IMR-90 (cell line): ENCODE results near the gene SEMA3G. TPM values are rescaled to one million over a fixed set of nuclear protein-coding genes. Genes with fewer than 3 reads are reported as not detected.

Source experiments
- ATAC-seq: fragments of 200-7000 bp; cut with Tn5 transposase; 2 replicates; pipeline ENCODE4 v1.9.1; 2020; ENCODE audit warnings: low read depth, mild to moderate bottlenecking, moderate library complexity
- BruUV-seq: library from RNA; stranded (reverse); fragments of 400-500 nt; replicated peaks from 2 replicates; lab custom pipeline; 2021; lab: Mats Ljungman, UMichigan
- CTCF ChIA-PET: fragments of 300-600 bp; formaldehyde crosslinking; extraction: SDS; loops from one replicate; lab custom pipeline; 2021; ENCODE audit warnings: antibody characterized with exemption; lab: Yijun Ruan, JAX
- POLR2A ChIA-PET: fragments of 300-600 bp; sonication (Branson Sonifier 250); formaldehyde crosslinking; loops from one replicate; lab custom pipeline; 2022; ENCODE audit warnings: antibody characterized with exemption; ENCODE audit not compliant: unreplicated experiment; lab: Charles Lee
- DNase-seq: peaks from one replicate; pipeline ENCODE4 v3.0.0; 2013
- H2AFZ ChIP-seq: replicated peaks from 2 replicates; pipeline ENCODE3; 2013; ENCODE audit warnings: low read length, mild to moderate bottlenecking; ENCODE audit not compliant: poor library complexity
- H2AK5ac ChIP-seq: 2 replicates; pipeline ENCODE4 v1.6.1; 2013; ENCODE audit warnings: low read depth, low read length, inconsistent platforms
- H2AK9ac ChIP-seq: replicated peaks from 2 replicates; pipeline ENCODE3; 2013; ENCODE audit warnings: mild to moderate bottlenecking, low read depth, low read length, moderate library complexity; ENCODE audit not compliant: poor library complexity
- H2BK120ac ChIP-seq: 2 replicates; pipeline ENCODE4 v1.6.1; 2013; ENCODE audit warnings: low read depth, low read length, inconsistent platforms
- H2BK15ac ChIP-seq: 3 replicates; pipeline ENCODE4 v1.6.1; 2013; ENCODE audit warnings: low read depth, low read length, inconsistent platforms
- H2BK20ac ChIP-seq: 2 replicates; pipeline ENCODE4 v1.6.1; 2013; ENCODE audit warnings: low read depth, mild to moderate bottlenecking, inconsistent platforms, low read length, moderate library complexity
- H2BK5ac ChIP-seq: 2 replicates; pipeline ENCODE4 v1.6.1; 2013; ENCODE audit warnings: mild to moderate bottlenecking, low read depth, low read length, inconsistent platforms; ENCODE audit not compliant: poor library complexity, severe bottlenecking
- H3K14ac ChIP-seq: replicated peaks from 2 replicates; pipeline ENCODE4 v1.6.1; 2013; ENCODE audit warnings: low read depth, low read length, inconsistent platforms
- H3K18ac ChIP-seq: 2 replicates; pipeline ENCODE4 v1.6.1; 2013; ENCODE audit warnings: low read depth, low read length, control low read depth
- H3K23ac ChIP-seq: 2 replicates; pipeline ENCODE4 v1.6.1; 2013; ENCODE audit warnings: low read depth, low read length, inconsistent platforms
- H3K27ac ChIP-seq: 2 replicates; pipeline ENCODE4 v1.5.1; 2013; ENCODE audit warnings: mild to moderate bottlenecking, control low read depth, low read length; ENCODE audit not compliant: insufficient read depth
- H3K27me3 ChIP-seq: 2 replicates; pipeline ENCODE4 v1.6.1; 2013; ENCODE audit warnings: low read length; ENCODE audit not compliant: control insufficient read depth, insufficient read depth
- H3K36me3 ChIP-seq: 2 replicates; pipeline ENCODE4 v1.6.1; 2013; ENCODE audit warnings: low read length, mixed read lengths; ENCODE audit not compliant: control insufficient read depth, insufficient read depth
- H3K4ac ChIP-seq: 2 replicates; pipeline ENCODE4 v1.6.1; 2013; ENCODE audit warnings: low read depth, low read length, inconsistent platforms
- H3K4me1 ChIP-seq: 2 replicates; pipeline ENCODE4 v1.6.1; 2013; ENCODE audit warnings: low read length, mixed read lengths; ENCODE audit not compliant: control insufficient read depth, insufficient read depth
- H3K4me2 ChIP-seq: 2 replicates; pipeline ENCODE4 v1.6.1; 2013; ENCODE audit warnings: low read depth, mild to moderate bottlenecking, control low read depth, low read length, moderate library complexity
- H3K4me3 ChIP-seq: 2 replicates; pipeline ENCODE4 v1.5.1; 2013; ENCODE audit warnings: low read depth, mild to moderate bottlenecking, control low read depth, low read length, moderate library complexity; ENCODE audit not compliant: insufficient read depth
- H3K56ac ChIP-seq: 2 replicates; pipeline ENCODE4 v1.6.1; 2013; ENCODE audit warnings: low read length, inconsistent platforms; ENCODE audit not compliant: insufficient read depth; ENCODE audit errors: extremely low read depth
- H3K79me1 ChIP-seq, 2 experiments: 2 replicates each; pipeline ENCODE4 v1.6.1; 2013; ENCODE audit warnings: low read length in 2 of 2, inconsistent platforms in 1 of 2, low read depth in 1 of 2
- H3K9ac ChIP-seq: 2 replicates; pipeline ENCODE4 v1.6.1; 2013; ENCODE audit warnings: low read depth, low read length, control low read depth
- H3K9me1 ChIP-seq: 2 replicates; pipeline ENCODE4 v1.6.1; 2013; ENCODE audit warnings: low read length, inconsistent platforms; ENCODE audit not compliant: insufficient read depth
- H3K9me3 ChIP-seq: 2 replicates; pipeline ENCODE4 v1.6.1; 2013; ENCODE audit warnings: low read length; ENCODE audit not compliant: control insufficient read depth, insufficient read depth
- H4K20me1 ChIP-seq: 2 replicates; pipeline ENCODE4 v1.6.1; 2013; ENCODE audit warnings: low read length, inconsistent platforms; ENCODE audit not compliant: insufficient read depth
- H4K5ac ChIP-seq: 2 replicates; pipeline ENCODE4 v1.6.1; 2013; ENCODE audit warnings: mild to moderate bottlenecking, low read depth, low read length, control low read depth
- H4K8ac ChIP-seq, 2 experiments: 2 replicates each; pipeline ENCODE4 v1.6.1; 2013; ENCODE audit warnings: low read depth in 2 of 2, low read length in 2 of 2, control low read depth in 1 of 2, inconsistent platforms in 1 of 2
- H4K91ac ChIP-seq: 2 replicates; pipeline ENCODE4 v1.6.1; 2013; ENCODE audit warnings: low read depth, low read length, inconsistent platforms; ENCODE audit not compliant: insufficient read depth
- BHLHE40 ChIP-seq: fragments of 150-350 bp; IDR thresholded peaks from 2 replicates; pipeline ENCODE4 v1.6.1; 2016; ENCODE audit warnings: mild to moderate bottlenecking, low read depth, low read length
- CEBPB ChIP-seq: IDR thresholded peaks from 2 replicates; pipeline ENCODE4 v1.6.1; 2012; ENCODE audit warnings: low read depth, low read length, improper control_type of control experiment
- CHD1 ChIP-seq: IDR thresholded peaks from 2 replicates; pipeline ENCODE4 v1.6.1; 2012; ENCODE audit warnings: low read depth, low read length, improper control_type of control experiment
- FOS ChIP-seq: fragments of 150-350 bp; IDR thresholded peaks from 2 replicates; pipeline ENCODE4 v1.6.1; 2016; ENCODE audit warnings: low read depth, low read length
- MAFK ChIP-seq: IDR thresholded peaks from 2 replicates; pipeline ENCODE4 v1.6.1; 2012; ENCODE audit warnings: low read depth, low read length, improper control_type of control experiment
- MAZ ChIP-seq: IDR thresholded peaks from 2 replicates; pipeline ENCODE4 v1.6.1; 2012; ENCODE audit warnings: low read depth, mild to moderate bottlenecking, low read length, improper control_type of control experiment, moderate library complexity, borderline replicate concordance
- MXI1 ChIP-seq: IDR thresholded peaks from 2 replicates; pipeline ENCODE4 v1.6.1; 2012; ENCODE audit warnings: low read depth, mild to moderate bottlenecking, low read length, moderate library complexity, borderline replicate concordance
- NFE2L2 ChIP-seq: fragments of 150-350 bp; IDR thresholded peaks from 2 replicates; pipeline ENCODE4 v1.6.1; 2016; ENCODE audit warnings: low read depth, mild to moderate bottlenecking, low read length
- POLR2A ChIP-seq: IDR thresholded peaks from 2 replicates; pipeline ENCODE4 v1.6.1; 2012; ENCODE audit warnings: mild to moderate bottlenecking, low read depth, low read length
- RAD21 ChIP-seq: IDR thresholded peaks from 2 replicates; pipeline ENCODE4 v1.6.1; 2012; ENCODE audit warnings: low read length, improper control_type of control experiment
- RCOR1 ChIP-seq: IDR thresholded peaks from 2 replicates; pipeline ENCODE4 v1.6.1; 2012; ENCODE audit warnings: mild to moderate bottlenecking, low read length, improper control_type of control experiment; ENCODE audit not compliant: insufficient replicate concordance
- RFX5 ChIP-seq: IDR thresholded peaks from 2 replicates; pipeline ENCODE4 v1.8.0; 2012; ENCODE audit warnings: low read depth, mild to moderate bottlenecking, low read length, moderate library complexity
- SMC3 ChIP-seq: fragments of 150-350 bp; IDR thresholded peaks from 2 replicates; pipeline ENCODE4 v1.6.1; 2016; ENCODE audit warnings: low read depth, mild to moderate bottlenecking, antibody characterized with exemption, low read length, moderate library complexity
- WGBS, 2 experiments: methylation state at CpG; one replicate each; pipeline versions ENCODE4 v1.1.5 to v1.1.7; 2013; ENCODE audit warnings: missing lambda C conversion rate in 2 of 2; ENCODE audit not compliant: insufficient read length in 1 of 2; ENCODE audit errors: extremely low coverage in 2 of 2; 5-methylcytosine and 5-hydroxymethylcytosine counted together
- dilution Hi-C: fragments of 300-500 bp; cut with HindIII; formaldehyde crosslinking; loops from one replicate; pipeline ENCODE4 v1.14.3; 2018; ENCODE audit warnings: low sequenced_read_pairs; ENCODE audit not compliant: unreplicated experiment
- in situ Hi-C: fragments of 300-500 bp; cut with MboI; formaldehyde crosslinking; loops from 3 replicates; pipeline ENCODE4 v1.14.3; 2019; ENCODE audit warnings: low sequenced_read_pairs, inconsistent platforms, mixed read lengths
- intact Hi-C: fragments of 100-400 bp; cut with micrococcal nuclease; formaldehyde crosslinking; loops from 2 replicates; pipeline ENCODE4 v1.10.0; 2022
- polyA plus RNA-seq, 3 experiments: library from polyadenylated mRNA; depleted of rRNA; stranded (reverse); fragments of >200 nt; gene quantifications; 2 replicates each; pipeline ENCODE4 v1.2.3, GENCODE V29; 2012; ENCODE audit warnings: low replicate concordance in 1 of 3
- total RNA-seq: library from RNA; depleted of rRNA; stranded (reverse); fragments of >200 nt; gene quantifications from 2 replicates; pipeline ENCODE4 v1.2.3, GENCODE V29; 2012
- TF ChIP-seq, protein P1 (sequence below): conservative IDR thresholded peaks from 2 replicates; pipeline ENCODE4 v1.5.1; 2012; ENCODE audit warnings: mild to moderate bottlenecking, low read depth, low read length, improper control_type of control experiment
- TF ChIP-seq, protein P2 (sequence below): fragments of 150-350 bp; IDR thresholded peaks from 2 replicates; pipeline ENCODE4 v1.6.1; 2016; ENCODE audit warnings: low read depth, mild to moderate bottlenecking, low read length, moderate library complexity, borderline replicate concordance
- TF ChIP-seq, protein P3 (sequence below): fragments of 150-350 bp; IDR thresholded peaks from 2 replicates; pipeline ENCODE4 v1.6.1; 2017; ENCODE audit warnings: mild to moderate bottlenecking, antibody characterized with exemption, low read length, low read depth

Gene SEMA3G
- total and polyA plus RNA-seq, 2 of the 4 experiments (the other 2 are of a cell fraction), result 0.07 TPM; not detected in 1

GRCh38 chr3:52406791-52407510 is 38.0 kb downstream of the SEMA3G start:
- Histone ChIP-seq H3K36me3 (peaks cover 60% of the 10 kb centered on the region), H2AFZ (no peak overlapping the region), H3K4me1 (peaks cover 15% of the 10 kb centered on the region; the same call in 1 of the 2 replicates), H3K4ac (no peak overlapping the region), H2AK5ac (no peak overlapping the region), H2BK20ac (no peak overlapping the region), H3K23ac (no peak overlapping the region), H4K20me1 (0 out of 2 replicates have a peak, but pooled peaks cover 2% of the 10 kb centered on the region), H3K9ac (no peak overlapping the region), H3K27ac (no peak overlapping the region), H2AK9ac (no peak overlapping the region), H3K4me2 (no peak overlapping the region), H3K18ac (no peak overlapping the region), H2BK120ac (no peak overlapping the region), H3K56ac (no peak overlapping the region), H3K79me1 (peaks cover 28 to 50% of the 10 kb centered on the region in 2 experiments), H3K14ac (no peak overlapping the region), H3K27me3 (no peaks in the 10 kb centered on the region), H2BK15ac (no peak overlapping the region), H3K4me3 (no peak overlapping the region), H2BK5ac (no peak overlapping the region), H3K9me1 (0 out of 2 replicates have a peak, but pooled peaks cover 9% of the 10 kb centered on the region), H4K8ac (no peak overlapping the region), H4K91ac (no peak overlapping the region), H4K5ac (no peak overlapping the region), H3K9me3 (no peaks in the 10 kb centered on the region)
- dilution Hi-C loops (no loop called here), in situ Hi-C loops (no loop called here), intact Hi-C loops (no loop called here)
- ChIA-PET POLR2A (no interaction called here), CTCF (no interaction called here)
- WGBS, 2 experiments, result 95% methylated on average over 4 of the region's 20 CpGs; no CpG with 5 or more reads in 1 of the 2 experiments
- ATAC-seq, result no peak
- no peak for DNase-seq
- no peak for TF ChIP-seq MAFK
- TF ChIP-seq, protein P1, sequence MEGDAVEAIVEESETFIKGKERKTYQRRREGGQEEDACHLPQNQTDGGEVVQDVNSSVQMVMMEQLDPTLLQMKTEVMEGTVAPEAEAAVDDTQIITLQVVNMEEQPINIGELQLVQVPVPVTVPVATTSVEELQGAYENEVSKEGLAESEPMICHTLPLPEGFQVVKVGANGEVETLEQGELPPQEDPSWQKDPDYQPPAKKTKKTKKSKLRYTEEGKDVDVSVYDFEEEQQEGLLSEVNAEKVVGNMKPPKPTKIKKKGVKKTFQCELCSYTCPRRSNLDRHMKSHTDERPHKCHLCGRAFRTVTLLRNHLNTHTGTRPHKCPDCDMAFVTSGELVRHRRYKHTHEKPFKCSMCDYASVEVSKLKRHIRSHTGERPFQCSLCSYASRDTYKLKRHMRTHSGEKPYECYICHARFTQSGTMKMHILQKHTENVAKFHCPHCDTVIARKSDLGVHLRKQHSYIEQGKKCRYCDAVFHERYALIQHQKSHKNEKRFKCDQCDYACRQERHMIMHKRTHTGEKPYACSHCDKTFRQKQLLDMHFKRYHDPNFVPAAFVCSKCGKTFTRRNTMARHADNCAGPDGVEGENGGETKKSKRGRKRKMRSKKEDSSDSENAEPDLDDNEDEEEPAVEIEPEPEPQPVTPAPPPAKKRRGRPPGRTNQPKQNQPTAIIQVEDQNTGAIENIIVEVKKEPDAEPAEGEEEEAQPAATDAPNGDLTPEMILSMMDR, result no peak
- TF ChIP-seq CEBPB, result no peak
- no peak for TF ChIP-seq RAD21
- TF ChIP-seq, protein P2, sequence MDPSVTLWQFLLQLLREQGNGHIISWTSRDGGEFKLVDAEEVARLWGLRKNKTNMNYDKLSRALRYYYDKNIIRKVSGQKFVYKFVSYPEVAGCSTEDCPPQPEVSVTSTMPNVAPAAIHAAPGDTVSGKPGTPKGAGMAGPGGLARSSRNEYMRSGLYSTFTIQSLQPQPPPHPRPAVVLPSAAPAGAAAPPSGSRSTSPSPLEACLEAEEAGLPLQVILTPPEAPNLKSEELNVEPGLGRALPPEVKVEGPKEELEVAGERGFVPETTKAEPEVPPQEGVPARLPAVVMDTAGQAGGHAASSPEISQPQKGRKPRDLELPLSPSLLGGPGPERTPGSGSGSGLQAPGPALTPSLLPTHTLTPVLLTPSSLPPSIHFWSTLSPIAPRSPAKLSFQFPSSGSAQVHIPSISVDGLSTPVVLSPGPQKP, result no peak
- TF ChIP-seq RFX5, result no peak
- TF ChIP-seq, protein P3, sequence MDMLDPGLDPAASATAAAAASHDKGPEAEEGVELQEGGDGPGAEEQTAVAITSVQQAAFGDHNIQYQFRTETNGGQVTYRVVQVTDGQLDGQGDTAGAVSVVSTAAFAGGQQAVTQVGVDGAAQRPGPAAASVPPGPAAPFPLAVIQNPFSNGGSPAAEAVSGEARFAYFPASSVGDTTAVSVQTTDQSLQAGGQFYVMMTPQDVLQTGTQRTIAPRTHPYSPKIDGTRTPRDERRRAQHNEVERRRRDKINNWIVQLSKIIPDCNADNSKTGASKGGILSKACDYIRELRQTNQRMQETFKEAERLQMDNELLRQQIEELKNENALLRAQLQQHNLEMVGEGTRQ, result no peak
- no peak for TF ChIP-seq MAZ
- TF ChIP-seq RCOR1, result no peak
- no peak for TF ChIP-seq POLR2A
- no peak for TF ChIP-seq MXI1
- TF ChIP-seq SMC3, result no peak
- no peak for TF ChIP-seq CHD1
- TF ChIP-seq NFE2L2, result no peak
- TF ChIP-seq FOS, result no peak
- TF ChIP-seq BHLHE40, result no peak
- BruUV-seq, result no TSS peak
